GM12865 (cell line): Measurements from ENCODE around the gene FLT3LG.
A peak's percentile ranks its signal among the peaks of the same experiment; 100 is the strongest.

Experiments used
- DNase-seq: peaks from one replicate; pipeline ENCODE4 v3.0.0; 2010; ENCODE audit warnings: low read depth
- H3K4me3 ChIP-seq: 2 replicates; pipeline ENCODE4 v1.5.1; 2011; ENCODE audit warnings: mild to moderate bottlenecking, low read depth, low read length, control low read depth
- CTCF ChIP-seq: IDR thresholded peaks from 2 replicates; pipeline ENCODE4 v1.5.1; 2011; ENCODE audit warnings: low read length, control low read depth, low read depth, inconsistent platforms; ENCODE audit not compliant: insufficient read depth; ENCODE audit errors: missing control alignments

FLT3LG gene

GRCh38 chr19:49489601-49490167 is 15.7 kb downstream of the FLT3LG start:
- peak; percentile 70 for TF ChIP-seq CTCF
- peak; percentile 88 for DNase-seq
- peak overlapping the region; percentile 73 for H3K4me3 ChIP-seq

- TF ChIP-seq CTCF = no peak
- H3K4me3 ChIP-seq = peak overlapping the region; percentile 73
- DNase-seq = peak; percentile 46
Measured at GRCh38 chr19:49490287-49491029, 16.4 kb downstream of the FLT3LG start.

GRCh38 chr19:49491030-49491803 is 17.2 kb downstream of the FLT3LG start:
- DNase-seq = no peak
- TF ChIP-seq CTCF = no peak
- H3K4me3 ChIP-seq = no peak overlapping the region

GRCh38 chr19:49491804-49492572 is 18.0 kb downstream of the FLT3LG start:
- no peak for DNase-seq
- TF ChIP-seq CTCF = no peak
- no peak overlapping the region for H3K4me3 ChIP-seq

- no peak overlapping the region for H3K4me3 ChIP-seq
- no peak for TF ChIP-seq CTCF
- peak; percentile 76 for DNase-seq
Measured at GRCh38 chr19:49492573-49493405, 18.8 kb downstream of the FLT3LG start.

- H3K4me3 ChIP-seq = peak overlapping the region; percentile 92
- TF ChIP-seq CTCF = no peak
- DNase-seq = no peak
Measured at GRCh38 chr19:49496574-49497008, 22.6 kb downstream of the FLT3LG start.
